A673 (cell line): ENCODE data around the gene NEK3. TPM values are rescaled to one million over a fixed set of nuclear protein-coding genes. Genes with fewer than 3 reads are reported as not detected.

Experiments
- BruUV-seq: library from RNA; stranded (reverse); fragments of 400-500 nt; replicated peaks from 2 replicates; lab custom pipeline; 2021; lab: Mats Ljungman, UMichigan
- CTCF ChIA-PET: fragments of 300-600 bp; sonication (Branson Sonifier 250); formaldehyde crosslinking; loops from one replicate; lab custom pipeline; 2022; ENCODE audit warnings: antibody characterized with exemption; lab: Charles Lee
- POLR2A ChIA-PET: fragments of 300-600 bp; sonication (Branson Sonifier 250); formaldehyde crosslinking; loops from one replicate; lab custom pipeline; 2022; ENCODE audit warnings: antibody characterized with exemption; ENCODE audit not compliant: low non-redundant PET; lab: Charles Lee
- DNase-seq: peaks from one replicate; pipeline ENCODE4 v3.0.0-alpha.2; 2015; ENCODE audit warnings: low spot score
- H3K27ac ChIP-seq: fragments of 200-600 bp; sonication (generic); 2 replicates; pipeline ENCODE4 v1.5.1; 2016; ENCODE audit warnings: mixed run types, low read depth, mild to moderate bottlenecking, mixed read lengths, antibody characterized with exemption, low read length; ENCODE audit not compliant: poor library complexity, severe bottlenecking
- H3K27me3 ChIP-seq: fragments of 200-600 bp; sonication (generic); replicated peaks from 2 replicates; pipeline ENCODE4 v1.6.1; 2017; ENCODE audit warnings: mixed run types, low read depth, mild to moderate bottlenecking, mixed read lengths, antibody characterized with exemption, low read length; ENCODE audit not compliant: insufficient read depth, poor library complexity
- H3K36me3 ChIP-seq: fragments of 200-600 bp; sonication (generic); 2 replicates; pipeline ENCODE4 v1.6.1; 2016; ENCODE audit warnings: mixed run types, mild to moderate bottlenecking, mixed read lengths, antibody characterized with exemption, low read length; ENCODE audit not compliant: insufficient read depth, poor library complexity, severe bottlenecking
- H3K4me1 ChIP-seq: fragments of 200-600 bp; sonication (generic); 2 replicates; pipeline ENCODE4 v1.6.1; 2017; ENCODE audit warnings: mixed run types, mild to moderate bottlenecking, mixed read lengths, antibody characterized with exemption, low read length; ENCODE audit not compliant: insufficient read depth, poor library complexity, severe bottlenecking
- H3K4me3 ChIP-seq: fragments of 200-600 bp; sonication (generic); 2 replicates; pipeline ENCODE4 v1.5.1; 2016; ENCODE audit warnings: low read depth, mixed run types, mild to moderate bottlenecking, mixed read lengths, low read length; ENCODE audit not compliant: poor library complexity, severe bottlenecking
- H3K9me3 ChIP-seq: fragments of 200-600 bp; sonication (generic); 2 replicates; pipeline ENCODE4 v1.6.1; 2016; ENCODE audit warnings: mixed run types, low read depth, mild to moderate bottlenecking, mixed read lengths, antibody characterized with exemption, low read length; ENCODE audit not compliant: poor library complexity, severe bottlenecking
- CTCF ChIP-seq: fragments of 300-800, 200-600 bp; sonication (generic); conservative IDR thresholded peaks from 2 replicates; pipeline ENCODE4 v1.5.1; 2017; ENCODE audit warnings: low read depth, mild to moderate bottlenecking, antibody characterized with exemption, low read length, moderate library complexity, mixed read lengths
- EZH2 ChIP-seq: fragments of 200-600 bp; sonication (generic); IDR thresholded peaks from 2 replicates; pipeline ENCODE4 v1.6.1; 2017; ENCODE audit warnings: borderline replicate concordance, low read depth, mild to moderate bottlenecking, mixed read lengths, antibody characterized with exemption, low read length; ENCODE audit not compliant: poor library complexity, severe bottlenecking
- intact Hi-C: fragments of 100-400 bp; cut with micrococcal nuclease; formaldehyde crosslinking; loops from one replicate; pipeline ENCODE4 v1.10.0; 2022; ENCODE audit not compliant: unreplicated experiment
- total RNA-seq: library from RNA; stranded (reverse); gene quantifications from 2 replicates; pipeline ENCODE4 v1.2.3, GENCODE V29; 2021

Gene NEK3
- total RNA-seq, 1 experiment from 2014 or later = 18.1 TPM

GRCh38 chr13:52137489-52137888, 21.9 kb downstream of the NEK3 start:
- Histone ChIP-seq H3K4me1 (no peaks in the 10 kb centered on the region), H3K27ac (no peak overlapping the region), H3K36me3 (no peaks in the 10 kb centered on the region), H3K27me3 (no peaks in the 10 kb centered on the region), H3K9me3 (no peaks in the 10 kb centered on the region), H3K4me3 (no peak overlapping the region)
- intact Hi-C loops = no loop called here
- CTCF ChIA-PET = no interaction called here
- POLR2A ChIA-PET = no interaction called here
- DNase-seq = no peak
- no TSS peak for BruUV-seq
- TF ChIP-seq CTCF (no peak), EZH2 (no peak)

- POLR2A ChIA-PET = no interaction called here
- H3K27me3 ChIP-seq = no peaks in the 10 kb centered on the region
Measured at GRCh38 chr13:52136763-52137162, 22.6 kb downstream of the NEK3 start.

GRCh38 chr13:52130641-52131040, 28.8 kb downstream of the NEK3 start:
- no peak overlapping the region for H3K4me3 ChIP-seq
- no peak overlapping the region for H3K27ac ChIP-seq
- TF ChIP-seq CTCF (no peak), EZH2 (no peak)
- DNase-seq = no peak
- intact Hi-C loops = no loop called here
- H3K27me3 ChIP-seq = no peaks in the 10 kb centered on the region
- no peaks in the 10 kb centered on the region for H3K9me3 ChIP-seq
- peaks cover 3% of the 10 kb centered on the region for H3K4me1 ChIP-seq
- ChIA-PET POLR2A (no interaction called here), CTCF (interaction anchor here (0.5 kb wide), 1 partner anchor 982 kb away, joined by 12 read pairs; no protein-coding TSS in a partner anchor)
- no peaks in the 10 kb centered on the region for H3K36me3 ChIP-seq
- BruUV-seq = no TSS peak

More at GRCh38 chr13:52136763-52137162, 22.6 kb downstream of the NEK3 start:
- TF ChIP-seq CTCF (no peak), EZH2 (no peak)
- no peak overlapping the region for H3K27ac ChIP-seq
- H3K4me3 ChIP-seq = no peak overlapping the region
- H3K9me3 ChIP-seq = no peaks in the 10 kb centered on the region
- intact Hi-C loops = no loop called here
- no peak for DNase-seq
- CTCF ChIA-PET = no interaction called here
- no peaks in the 10 kb centered on the region for H3K4me1 ChIP-seq
- BruUV-seq = no TSS peak
- H3K36me3 ChIP-seq = no peaks in the 10 kb centered on the region
